Islet of Langerhans (tissue), 1 donor: ENCODE results near the gene CYP2C18.
"Not testable (repeated sequence)": the region's sequence is repeated elsewhere in the genome, so short reads cannot be mapped to it uniquely, and the experiment has no call there.

ENCODE experiments used
- FAIRE-seq: peaks from one replicate; lab custom pipeline; 2011; peaks lifted over from hg19 to GRCh38; lab: Jason Lieb, UNC

CYP2C18 gene

GRCh38 chr10:94747137-94747536 is 63.6 kb downstream of the CYP2C18 start:
- FAIRE-seq = no peak

- FAIRE-seq = no peak
Measured at GRCh38 chr10:94747838-94748237, 64.3 kb downstream of the CYP2C18 start.

- no peak for FAIRE-seq
Measured at GRCh38 chr10:94757916-94758315, 74.4 kb downstream of the CYP2C18 start.

DNA sequence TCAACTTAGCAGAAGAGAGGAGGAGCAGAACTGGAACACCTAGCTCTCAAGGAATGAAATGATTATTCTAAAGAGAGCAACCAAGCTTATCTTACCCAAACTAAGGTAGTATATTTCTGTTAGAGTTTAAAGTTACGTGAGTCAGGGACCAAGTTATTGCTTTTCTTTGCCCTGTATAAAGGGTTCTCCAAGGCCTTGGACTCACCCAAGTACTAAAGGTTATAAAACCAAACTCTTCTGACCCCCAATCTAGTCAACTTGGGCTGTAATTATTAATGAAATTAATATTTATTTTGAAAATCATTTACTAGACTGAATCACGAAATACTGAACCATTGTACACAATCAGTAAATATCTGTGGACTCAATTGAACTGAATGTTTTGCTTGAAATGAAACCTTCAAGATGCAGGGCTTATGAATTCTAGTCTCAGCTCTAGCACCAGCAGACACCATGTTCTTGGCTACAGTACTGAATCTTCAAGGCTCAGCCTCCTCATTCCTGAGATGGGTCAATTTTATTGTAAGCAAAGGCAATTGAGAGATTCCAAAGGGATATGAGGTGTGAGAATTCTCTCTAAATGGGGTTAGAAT is 77.2 kb downstream of the CYP2C18 start:
- FAIRE-seq = no peak

DNA sequence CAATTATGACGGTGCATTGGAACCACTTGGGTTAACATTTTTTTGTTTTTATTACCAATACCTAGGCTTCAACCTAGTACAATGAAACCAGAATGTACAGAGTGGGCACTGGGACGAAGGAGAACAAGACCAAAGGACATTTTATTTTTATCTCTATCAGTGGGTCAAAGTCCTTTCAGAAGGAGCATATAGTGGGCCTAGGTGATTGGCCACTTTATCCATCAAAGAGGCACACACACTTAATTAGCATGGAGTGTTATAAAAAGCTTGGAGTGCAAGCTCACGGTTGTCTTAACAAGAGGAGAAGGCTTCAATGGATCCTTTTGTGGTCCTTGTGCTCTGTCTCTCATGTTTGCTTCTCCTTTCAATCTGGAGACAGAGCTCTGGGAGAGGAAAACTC is 78.9 kb downstream of the CYP2C18 start, which contains the start of gene CYP2C19:
Gene CYP2C19 (plus strand): TSS at position 289 of the 400 bp plus-strand sequence. CDS start 25 bp downstream, at position 314.
- FAIRE-seq = no peak

DNA sequence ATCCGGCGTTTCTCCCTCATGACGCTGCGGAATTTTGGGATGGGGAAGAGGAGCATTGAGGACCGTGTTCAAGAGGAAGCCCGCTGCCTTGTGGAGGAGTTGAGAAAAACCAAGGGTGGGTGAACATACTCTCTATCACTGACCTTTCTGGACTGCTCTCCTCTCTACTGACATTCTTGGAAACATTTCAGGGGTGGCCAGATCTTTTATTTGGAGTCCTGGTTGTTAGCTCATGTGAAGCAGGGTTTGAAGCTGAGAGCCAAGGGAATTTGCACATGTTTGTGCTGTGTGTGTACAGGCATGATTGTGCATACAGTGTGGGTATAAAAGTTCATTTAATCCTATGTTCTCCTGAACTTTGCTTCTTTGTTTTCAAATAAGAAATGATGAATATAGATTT is 91.9 kb downstream of the CYP2C18 start:
- not testable (repeated sequence) for FAIRE-seq

DNA sequence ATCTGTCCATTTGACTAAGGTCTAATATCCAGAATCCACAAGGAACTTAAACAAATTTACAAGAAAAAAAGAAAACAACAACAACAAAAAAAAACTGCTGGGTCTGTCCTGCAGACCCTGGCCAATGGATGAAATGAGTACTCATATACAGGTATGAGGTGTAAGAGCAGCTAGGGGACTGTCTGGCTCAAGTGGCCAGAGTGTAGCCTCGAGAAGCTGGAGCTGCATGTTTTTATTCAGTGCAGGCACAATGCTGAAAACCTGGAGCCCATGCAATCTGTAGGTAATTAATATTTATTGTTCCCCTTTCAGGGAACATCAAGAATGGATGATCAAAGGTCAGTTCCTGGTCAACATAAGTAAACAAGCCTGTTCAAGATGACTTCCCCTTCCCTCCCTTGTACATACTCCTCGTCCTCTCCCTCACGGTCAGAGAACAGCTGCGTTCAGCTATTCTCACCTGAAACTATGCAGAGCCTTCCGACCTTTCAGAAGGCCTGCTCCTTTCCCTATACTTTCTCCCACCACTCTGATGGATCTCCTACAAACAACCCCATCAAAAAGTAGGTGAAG is 94.4 kb downstream of the CYP2C18 start:
- no peak for FAIRE-seq

GRCh38 chr10:94780844-94781243 is 97.3 kb downstream of the CYP2C18 start:
- FAIRE-seq = no peak

- FAIRE-seq = no peak
Measured at GRCh38 chr10:94784256-94784655, 100.7 kb downstream of the CYP2C18 start.

DNA sequence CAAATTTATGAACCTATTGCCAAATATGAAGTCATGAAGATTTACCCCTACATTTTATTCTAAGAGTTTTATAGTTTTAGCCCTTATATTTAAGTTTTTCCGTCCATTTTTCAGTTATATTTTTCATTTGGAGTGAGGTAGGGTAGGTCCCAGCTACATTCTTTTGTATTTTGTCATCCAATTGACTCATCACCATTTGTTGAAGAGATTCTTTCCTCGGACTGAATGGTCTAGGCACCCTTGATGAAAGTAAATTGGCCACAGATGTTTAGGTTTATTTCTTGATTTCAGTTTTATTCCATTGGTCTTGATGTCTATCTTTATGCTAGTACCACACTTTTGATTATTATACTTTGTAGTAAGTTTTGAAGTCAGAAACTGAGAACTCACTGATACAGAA is 101.7 kb downstream of the CYP2C18 start:
- FAIRE-seq = no peak
